Stimulated activated CD4-positive, alpha-beta T cell treated with anti-CD3 and anti-CD28 coated beads, Interleukin-2, amount 100 ng/mL, for 24 hours (primary cell): Measurements from ENCODE around the gene WDR93.

ENCODE experiments used
- DNase-seq, 2 donors: peaks; one replicate each; pipeline ENCODE4 v3.0.0-alpha.2; 2020

The WDR93 gene

DNA sequence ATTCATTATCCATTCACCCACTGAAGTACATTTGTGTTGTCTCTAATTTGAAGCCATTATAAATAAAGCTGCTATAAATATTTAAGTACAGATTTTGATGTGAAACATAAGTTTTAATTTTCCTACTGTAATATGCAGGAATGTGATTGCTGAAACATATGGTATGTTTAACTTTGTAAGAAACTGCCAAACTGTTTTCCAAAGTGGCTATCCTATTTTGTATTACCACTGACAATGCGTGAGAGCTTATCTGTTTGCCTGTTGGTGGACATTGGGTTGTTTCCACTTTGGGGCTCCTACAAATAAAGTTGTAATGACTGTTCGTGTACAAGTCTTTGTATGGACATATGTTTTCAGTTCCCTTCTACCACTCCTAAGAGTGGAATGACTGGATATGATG, 2.5 kb downstream of the WDR93 start:
- DNase-seq = no peak

DNA sequence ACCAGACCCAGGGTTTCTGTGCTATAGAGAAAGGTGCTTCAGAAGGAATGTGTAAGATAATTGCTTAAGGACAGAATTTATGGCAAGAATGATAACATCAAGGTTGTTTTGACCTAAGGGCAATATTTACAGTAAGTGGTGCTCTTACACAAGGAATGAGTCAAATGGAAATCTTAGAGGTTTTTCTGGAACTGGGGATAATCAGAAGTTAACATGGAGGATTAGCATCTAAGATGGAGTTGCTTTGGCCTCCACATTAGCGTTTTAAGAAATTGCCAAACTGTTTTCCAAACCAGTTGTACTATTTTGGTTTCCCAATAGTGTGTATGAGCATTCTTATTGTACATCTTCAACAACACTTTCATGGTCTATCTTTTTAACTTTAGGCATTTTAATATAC, 3.1 kb downstream of the WDR93 start:
- DNase-seq = no peak

DNA sequence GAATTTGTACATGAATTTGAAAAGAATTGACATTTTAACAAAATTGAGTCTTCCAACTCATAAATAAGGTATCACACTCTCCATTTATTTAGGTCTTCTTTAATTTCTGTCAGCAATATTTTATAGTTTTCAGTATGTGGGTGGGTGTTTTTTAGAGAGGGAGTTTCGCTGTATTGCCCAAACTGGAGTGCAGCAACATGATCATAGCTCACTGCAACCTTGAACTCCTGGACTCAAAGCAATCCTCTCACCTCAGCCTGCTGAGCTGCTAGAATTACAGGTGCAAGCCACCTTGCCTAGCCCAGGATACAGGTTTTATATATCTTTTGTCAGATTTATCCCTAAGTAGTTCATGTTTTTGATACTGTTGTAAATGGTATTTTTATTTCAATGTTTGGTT, 4.6 kb downstream of the WDR93 start:
- no peak for DNase-seq

DNA sequence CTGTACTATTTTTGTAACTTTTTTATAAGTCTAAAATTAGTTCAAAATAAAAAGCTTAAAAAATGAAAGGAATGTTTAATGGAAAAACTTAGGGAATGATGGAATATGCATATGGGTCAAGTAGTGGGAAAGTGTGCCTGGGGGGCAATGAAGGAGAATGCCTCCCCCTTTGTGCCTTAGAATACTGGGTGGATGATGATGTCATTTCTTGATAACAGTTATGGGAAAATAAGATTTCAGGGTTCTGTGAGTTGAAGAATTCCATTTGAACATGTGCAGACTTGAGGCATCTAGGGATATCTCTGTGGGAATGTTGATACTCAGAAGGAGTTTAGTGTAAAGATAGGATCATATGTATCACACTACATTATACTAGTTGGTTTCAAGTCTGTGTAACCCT, 13.8 kb downstream of the WDR93 start:
- DNase-seq = no peak

DNA sequence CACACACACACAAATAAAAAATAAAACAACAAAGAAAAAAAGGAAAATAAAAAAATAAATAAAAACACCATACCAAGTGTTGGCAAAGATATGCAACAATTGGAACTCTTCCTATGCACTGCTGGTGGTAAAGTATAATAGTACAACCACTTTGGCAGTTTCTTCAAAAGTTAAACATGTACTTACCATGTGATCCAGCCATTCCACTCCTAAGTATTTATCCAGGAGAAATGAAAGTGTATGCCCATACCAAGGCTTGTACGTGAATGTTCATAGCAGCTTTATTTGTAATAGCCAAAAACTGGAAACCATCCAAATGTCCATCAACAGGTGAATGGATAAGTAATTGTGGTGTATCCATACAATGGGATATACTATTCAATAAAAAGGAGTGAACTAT, 17.0 kb downstream of the WDR93 start:
- DNase-seq = no peak

DNA sequence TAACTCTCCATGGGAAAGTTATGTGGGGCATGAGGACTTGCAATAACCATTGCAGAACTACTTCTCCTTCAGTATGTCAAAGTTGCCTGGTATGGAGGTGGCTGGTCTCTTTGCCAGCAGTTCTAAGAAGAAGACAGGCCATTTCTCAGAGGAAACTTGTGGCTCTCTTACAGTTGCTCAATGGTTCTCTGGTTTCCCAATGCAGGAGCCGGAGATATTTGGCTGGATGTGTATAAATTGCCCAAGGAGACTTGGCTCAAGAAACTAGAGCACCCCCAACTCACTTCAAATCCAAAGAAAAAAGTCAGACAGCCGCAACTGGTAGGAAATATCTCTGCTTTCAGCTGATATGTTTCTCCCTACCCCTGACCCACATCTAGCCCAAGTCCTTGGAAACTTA, 24.2 kb downstream of the WDR93 start:
- DNase-seq = no peak

DNA sequence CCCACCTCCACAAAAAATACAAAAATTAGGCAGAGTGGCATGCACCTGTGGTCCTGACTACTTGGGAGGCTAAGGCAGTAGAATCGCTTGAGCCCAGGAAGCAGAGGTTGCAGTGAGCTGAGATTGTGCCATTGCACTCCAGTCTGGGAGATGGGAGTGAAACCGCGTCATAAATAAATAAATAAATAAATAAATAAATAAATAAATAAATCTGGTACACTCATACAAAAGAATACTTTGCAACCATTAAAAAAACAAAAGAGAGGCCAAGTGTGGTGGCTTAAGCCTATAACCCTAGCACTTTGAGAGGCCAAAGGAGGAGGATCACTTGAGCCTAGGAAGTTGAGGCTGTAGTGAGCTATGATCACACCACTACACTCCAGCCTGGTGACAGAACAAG, 32.4 kb downstream of the WDR93 start:
- DNase-seq = no peak

DNA sequence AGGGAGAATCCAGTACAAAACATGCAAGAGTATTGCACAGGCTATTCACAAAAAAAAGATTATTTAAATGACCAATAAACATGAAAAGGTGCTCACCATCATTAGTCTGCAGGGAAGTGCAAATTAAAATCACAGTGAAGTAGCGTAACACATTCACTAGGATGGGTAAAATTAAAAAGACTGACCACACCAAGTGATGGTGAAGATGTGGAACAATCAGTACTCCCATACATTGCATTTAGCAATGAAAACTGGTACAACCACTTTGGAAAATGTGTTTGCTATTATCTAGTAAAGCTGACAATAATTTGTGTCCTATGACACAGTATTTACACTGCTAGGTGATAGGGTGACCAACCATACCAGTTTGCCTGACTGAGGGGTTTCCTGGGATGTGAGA, 34.0 kb downstream of the WDR93 start:
- no peak for DNase-seq

DNA sequence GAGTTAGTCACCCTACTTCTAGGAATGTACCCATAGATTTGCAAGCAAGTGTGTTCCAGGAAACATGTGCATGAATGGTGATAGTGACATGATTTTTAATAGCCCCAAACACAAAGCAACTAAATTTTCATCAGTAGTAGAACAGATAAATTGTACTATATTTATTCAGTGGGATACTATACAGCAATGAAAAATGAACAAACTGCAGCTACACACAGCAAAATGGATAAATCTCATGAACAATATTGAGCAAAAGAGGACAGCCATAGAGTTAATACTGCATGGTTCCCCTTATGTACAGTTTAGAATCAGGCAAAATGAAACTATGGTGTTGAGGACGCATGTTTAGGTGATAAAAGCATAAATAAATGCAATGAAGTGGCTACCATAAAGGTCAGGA, 34.5 kb downstream of the WDR93 start:
- DNase-seq = no peak

DNA sequence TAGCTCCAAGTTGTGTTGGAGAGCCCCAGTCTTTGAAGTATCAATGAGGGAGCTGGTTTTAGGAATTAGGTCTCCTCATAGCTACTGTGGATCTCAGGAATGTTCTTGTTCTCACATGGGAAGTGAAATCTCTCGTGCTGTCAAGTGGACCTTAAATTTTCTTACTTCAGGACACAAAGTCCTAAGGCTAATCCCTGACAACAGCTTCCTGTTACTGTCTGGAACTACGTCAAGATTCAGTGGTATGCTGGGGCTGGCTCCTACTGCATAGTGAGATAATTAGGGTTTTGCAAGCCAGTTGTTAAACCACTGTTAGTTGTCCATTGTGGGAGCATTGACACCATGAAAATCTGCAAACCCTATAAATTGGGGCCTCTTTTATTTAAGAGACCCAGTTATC, 37.6 kb downstream of the WDR93 start:
- DNase-seq = no peak

DNA sequence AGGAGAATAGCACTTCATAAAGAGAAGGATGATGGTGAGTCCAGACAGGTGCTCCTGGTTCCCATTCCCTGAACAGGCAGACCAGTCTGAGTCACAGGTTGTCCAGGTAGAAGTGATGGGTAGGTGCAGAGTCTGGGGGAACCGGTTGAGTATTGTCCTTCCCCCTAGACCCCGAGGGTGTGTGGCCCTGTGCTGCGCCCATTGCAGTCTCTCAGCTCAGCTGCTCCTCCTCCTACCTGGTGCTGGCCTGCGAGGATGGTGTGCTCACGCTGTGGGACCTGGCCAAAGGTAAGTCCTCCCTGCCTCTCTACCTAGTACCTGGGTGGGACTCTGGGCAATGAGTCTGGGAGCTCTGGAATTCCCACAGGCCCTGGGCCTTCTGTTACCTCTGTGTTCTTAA, 40.7 kb downstream of the WDR93 start:
- DNase-seq = no peak

DNA sequence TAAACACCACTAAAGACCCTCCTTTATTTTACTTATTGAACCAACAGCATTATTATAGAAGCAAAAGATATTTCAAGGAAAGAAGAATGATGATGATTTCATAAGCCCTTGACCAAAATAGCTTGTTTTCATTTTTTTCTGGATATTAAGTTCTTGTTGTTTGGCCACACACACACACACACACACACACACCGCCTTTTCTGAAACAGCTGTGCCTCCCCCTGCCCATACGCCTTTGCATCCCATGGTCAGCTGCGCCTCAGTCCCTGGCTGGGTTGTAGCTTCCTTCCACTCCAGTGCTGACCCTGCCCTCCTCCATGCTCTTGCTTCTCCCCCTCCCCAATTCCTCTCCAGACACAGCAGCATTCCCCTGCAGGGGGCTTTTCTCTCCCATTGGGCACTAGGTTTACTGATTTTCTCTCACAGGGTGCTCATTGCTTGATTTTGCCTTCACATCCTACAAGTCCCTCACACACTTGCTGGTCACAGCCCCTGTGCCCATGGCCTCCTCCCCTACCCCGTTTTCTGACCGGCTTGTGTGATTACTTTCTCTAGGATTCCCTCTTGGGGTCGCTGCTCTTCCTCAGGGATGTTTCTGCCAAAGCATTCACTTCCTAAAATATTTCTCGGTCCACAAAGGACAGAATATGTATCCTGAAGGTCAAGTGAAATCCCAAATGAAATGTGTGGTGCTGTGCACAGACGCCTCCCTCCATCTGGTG, 42.0 kb downstream of the WDR93 start:
- DNase-seq = no peak

DNA sequence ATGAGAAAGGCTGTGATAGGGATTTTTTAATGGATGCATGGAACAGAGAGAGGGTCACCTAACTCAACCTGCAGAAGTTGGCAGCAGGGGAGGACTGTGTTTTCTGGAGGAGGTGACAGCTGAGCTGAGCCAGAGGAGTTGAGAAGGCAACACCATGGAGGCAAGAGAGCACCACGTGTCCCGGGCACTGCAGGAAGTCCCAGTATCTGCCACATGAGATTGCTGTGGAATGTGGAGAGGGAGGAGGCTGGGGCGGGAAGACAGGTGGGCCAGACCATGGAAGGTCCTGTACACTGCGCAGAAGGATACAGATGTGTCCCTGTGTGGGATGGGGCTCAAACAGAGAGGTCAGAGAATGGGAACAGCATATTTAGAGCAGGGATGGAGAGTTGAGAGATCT, 45.2 kb downstream of the WDR93 start:
- DNase-seq = no peak

DNA sequence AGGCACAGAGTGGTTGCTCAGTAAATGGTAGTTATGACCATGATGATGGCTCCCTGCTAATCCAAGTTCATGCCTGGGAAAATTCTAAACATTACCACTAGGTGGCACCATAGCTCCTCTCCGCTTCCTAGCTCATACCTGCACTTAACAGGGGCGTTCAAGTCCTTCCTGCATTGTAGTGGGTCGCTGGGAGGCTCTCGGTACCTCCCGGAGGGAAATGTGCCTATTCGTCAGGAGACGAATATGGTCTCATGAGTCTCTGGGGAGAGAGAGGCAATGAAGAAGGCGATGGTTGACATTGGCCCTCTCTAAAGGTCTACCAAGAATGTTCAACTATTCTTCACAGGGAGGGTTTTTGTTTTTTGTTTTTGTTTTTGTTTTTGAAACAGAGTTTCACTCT, 49.5 kb downstream of the WDR93 start:
- DNase-seq = peak; percentile 33 to 65

DNA sequence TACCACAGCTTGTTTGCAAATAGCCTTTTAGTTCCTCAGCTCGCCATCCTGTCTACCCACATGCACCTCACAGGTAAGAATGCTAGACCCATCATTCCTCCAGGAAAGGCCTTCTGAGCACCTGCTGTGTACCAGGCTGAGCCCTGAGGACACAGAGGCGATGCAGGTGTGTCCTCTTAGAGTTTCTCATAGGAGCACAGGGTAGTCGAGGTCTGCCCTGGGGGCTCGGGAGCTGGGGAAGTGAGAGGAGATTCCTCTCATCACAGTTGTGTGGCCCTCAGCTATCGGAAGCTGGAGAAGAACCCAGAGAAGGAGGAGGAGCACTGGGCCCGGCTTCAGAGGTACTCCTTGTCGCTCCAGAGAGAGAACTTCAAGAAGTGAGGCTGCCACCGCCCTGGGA, 52.4 kb downstream of the WDR93 start:
- no peak for DNase-seq

DNA sequence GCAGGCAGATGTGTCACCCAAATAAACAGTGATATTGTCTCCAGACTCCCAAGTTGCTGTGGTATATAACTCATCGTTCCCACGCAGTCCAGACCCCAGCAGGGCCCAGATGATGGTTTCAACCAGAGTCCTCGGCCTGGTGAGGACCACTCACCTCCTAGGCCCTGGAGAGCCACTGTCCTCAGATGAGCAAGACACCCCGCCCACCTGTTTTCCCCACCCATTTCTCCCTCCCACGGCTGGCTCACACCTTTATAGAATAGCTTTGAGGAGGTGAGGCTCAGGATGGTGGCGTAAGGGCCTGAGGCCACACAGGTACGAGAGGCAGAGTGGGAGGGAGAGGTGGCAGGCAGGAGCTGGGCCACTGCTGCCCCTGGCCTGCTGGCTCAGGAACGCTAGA, 53.0 kb downstream of the WDR93 start:
- DNase-seq = no peak

DNA sequence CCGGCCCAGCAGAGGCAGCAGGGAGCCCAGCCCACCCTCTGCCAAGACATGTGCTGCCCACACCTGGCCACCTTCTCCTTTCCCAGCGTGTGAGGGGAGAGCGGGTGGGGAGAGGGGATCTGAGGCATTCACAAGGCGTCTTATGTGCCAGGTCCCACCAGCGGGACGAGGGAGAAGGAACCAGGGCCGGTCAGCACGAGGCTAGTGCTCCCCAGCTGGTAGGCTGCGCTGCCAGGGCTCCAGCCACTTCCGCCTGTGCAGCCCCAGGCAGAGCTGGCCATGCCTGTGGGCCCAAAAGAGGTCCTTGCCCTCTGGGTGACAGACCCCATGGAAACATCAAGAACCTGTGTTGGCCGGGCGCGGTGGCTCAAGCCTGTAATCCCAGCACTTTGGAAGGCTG, 54.5 kb downstream of the WDR93 start:
- no peak for DNase-seq

DNA sequence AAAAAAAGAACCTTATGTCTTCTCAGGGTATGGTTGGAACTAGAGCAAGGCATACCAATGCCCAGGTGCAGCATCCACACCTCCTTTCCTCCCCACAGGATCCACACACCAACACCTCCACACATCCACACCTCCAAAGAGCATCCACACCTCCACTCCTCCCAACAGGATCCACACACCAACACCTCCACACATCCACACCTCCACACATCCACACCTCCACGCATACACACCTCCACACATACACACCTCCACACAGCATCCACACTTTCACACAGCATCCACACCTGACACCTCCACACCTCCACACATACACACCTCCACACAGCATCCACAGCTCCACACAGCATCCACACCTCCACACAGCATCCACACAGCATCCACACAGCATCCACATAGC, 55.2 kb downstream of the WDR93 start:
- DNase-seq = no peak

DNA sequence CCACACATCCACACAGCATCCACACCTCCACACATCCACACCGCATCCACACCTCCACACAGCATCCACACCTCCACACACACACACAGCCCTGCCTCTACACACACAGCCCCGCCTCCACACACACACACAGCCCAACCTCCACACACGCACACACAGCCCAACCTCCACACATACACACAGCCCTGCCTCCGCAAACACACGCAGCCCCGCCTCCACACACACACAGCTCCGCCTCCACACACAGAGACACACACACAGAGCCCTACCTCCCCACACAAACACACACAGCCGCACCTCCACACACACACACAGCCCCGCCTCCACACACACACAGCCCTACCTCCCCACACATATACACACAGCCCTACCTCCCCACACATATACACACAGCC, 55.8 kb downstream of the WDR93 start:
- no peak for DNase-seq

DNA sequence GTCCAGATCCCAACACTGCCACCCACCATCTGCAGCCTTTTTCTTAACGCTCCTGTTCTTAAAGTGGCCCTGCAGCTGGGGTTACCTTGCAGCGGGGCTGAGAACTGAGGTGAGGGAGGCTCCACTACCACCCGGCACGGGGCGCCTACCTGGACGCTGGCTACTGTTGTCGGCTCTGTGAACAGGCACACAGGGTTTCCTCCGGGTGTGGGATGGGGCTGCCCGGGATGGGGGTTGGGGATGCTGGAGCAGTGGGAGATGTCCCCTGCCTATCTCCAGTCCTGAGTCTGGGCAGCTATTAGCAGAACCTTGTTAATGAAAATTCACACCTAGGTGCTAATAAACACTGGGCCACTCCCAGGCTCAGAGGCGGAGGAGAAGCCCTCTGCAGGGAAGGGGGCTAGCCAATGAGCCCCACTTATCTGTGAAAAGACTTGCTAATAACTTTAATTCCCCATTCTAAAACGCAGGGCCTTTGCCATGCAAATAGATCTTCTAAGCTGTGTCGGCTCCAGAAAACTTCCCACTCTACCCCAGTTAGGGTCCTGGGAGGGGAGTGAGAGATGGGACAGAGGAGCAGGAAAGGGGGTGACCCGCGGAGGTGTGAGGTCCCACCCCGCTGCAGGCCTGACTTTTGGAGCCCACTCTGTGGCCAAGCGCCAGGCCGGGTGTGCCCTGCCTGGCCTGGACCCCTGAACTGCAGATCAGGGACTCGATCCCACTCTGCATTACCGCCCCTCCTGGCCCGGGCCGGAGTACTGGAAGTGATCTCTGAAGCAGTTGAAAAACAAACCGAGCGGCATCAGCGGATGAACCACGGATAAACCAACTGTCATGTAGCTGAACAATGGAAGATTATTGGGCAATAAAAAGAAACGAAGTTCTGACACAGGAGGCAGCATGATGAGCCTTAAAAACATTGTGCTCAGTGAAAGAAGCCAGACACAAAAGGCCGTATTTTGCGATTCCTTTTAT, 57.4 kb downstream of the WDR93 start:
- no peak for DNase-seq

DNA sequence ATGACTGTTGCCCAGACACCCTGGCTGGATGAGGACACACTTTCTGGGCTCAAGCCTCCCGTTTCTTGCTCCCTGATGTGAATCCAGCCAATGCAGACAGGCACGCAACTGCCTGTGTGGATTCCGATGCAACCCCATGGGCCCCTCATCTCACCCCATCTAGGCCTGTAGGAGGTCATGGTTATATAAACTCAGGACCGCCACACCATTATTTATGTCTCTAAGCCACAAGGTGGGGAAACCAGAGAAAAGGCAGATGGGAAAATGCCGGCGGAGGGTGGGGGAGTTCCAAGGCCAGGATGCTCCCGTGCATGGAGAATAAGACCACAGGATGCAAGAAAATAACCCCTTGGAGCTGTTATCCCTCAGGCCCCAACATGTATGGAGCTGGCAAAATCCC, 58.4 kb downstream of the WDR93 start:
- no peak for DNase-seq

DNA sequence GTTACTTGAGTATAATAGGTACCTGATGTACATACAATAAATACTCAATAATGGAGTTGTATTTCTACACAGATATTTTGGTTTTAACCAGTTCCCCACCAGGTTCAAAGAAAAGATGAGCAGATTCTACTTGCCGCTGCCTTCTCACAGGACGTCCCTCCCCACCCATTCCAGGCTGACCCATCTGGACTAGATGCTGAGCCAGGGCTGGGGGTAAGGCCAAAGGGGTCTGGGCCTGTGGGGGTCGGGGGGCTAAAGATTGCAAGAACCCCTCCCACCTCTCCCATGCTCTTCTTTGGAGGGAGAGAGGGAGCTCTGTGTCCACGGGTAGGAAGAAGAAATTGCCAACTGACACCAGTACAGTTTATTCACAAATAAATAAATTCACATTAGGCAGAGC, 58.9 kb downstream of the WDR93 start:
- no peak for DNase-seq

DNA sequence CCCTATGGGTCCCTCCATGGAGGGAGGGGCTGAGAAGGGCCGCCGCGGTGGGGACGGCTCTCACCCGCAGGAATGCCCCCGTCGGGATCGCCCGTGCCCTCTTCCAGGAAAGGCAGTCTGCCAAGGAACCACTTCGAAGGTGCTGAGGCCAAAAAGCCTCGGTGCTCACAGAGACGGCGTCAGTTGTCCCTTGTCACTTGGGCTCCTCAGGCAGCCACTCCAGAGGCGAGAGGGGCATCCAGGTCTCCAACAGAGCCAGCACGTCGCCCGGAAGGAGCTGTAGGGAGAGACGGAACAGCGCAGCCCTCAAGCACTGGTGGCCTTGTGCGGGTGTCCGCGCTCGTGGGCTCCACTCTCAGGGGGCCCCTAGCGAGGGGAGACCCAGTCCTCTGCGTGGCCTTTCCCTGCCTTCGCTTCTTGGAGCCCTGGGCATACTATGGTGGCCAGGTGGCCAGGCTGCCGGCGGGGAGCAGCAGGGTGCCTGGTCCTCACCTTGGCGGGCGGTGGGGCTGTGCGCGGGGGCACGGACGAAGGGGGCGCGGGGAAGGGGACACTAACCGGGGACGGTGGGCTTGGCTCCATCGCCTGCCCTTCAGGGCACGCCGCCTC, 59.4 kb downstream of the WDR93 start:
- DNase-seq = peak in 1 of 2 donors; percentile 17
